AG04449 (cell line): ENCODE data around the gene RCVRN.

Experiments used
- CTCF ChIA-PET: fragments of 350-600 bp; formaldehyde crosslinking; extraction: SDS; loops from one replicate; lab custom pipeline; 2021; ENCODE audit warnings: antibody characterized with exemption; lab: Yijun Ruan, JAX
- POLR2A ChIA-PET: fragments of 400-600, 350-600 bp; formaldehyde crosslinking; extraction: SDS; loops from one replicate; lab custom pipeline; 2020; ENCODE audit warnings: antibody characterized with exemption, inconsistent platforms; lab: Yijun Ruan, JAX
- DNase-seq: peaks from one replicate; pipeline ENCODE4 v3.0.0-alpha.2; 2010; ENCODE audit warnings: low read depth, low spot score
- H3K4me3 ChIP-seq: 2 replicates; pipeline ENCODE4 v1.5.1; 2011; ENCODE audit warnings: low read depth, mild to moderate bottlenecking, control low read depth, low read length
- CTCF ChIP-seq: IDR thresholded peaks from one replicate; pipeline ENCODE4 v1.5.1; 2011; ENCODE audit warnings: mild to moderate bottlenecking, moderate library complexity, low read length, control low read depth, inconsistent platforms; ENCODE audit not compliant: insufficient read depth; ENCODE audit errors: missing control alignments

RCVRN gene

GRCh38 chr17:9898812-9899211 lies 6.3 kb downstream of the RCVRN start:
- no peak overlapping the region for H3K4me3 ChIP-seq
- DNase-seq, result no peak
- ChIA-PET CTCF (interaction anchor here (1.1 to 1.4 kb wide), 3 partner anchors 10 to 27 kb away, joined by 3 to 4 read pairs (median 3); no protein-coding TSS in a partner anchor), POLR2A (no interaction called here)
- TF ChIP-seq CTCF, result no peak

- H3K4me3 ChIP-seq, result no peak overlapping the region
- no peak for TF ChIP-seq CTCF
- no peak for DNase-seq
- CTCF ChIA-PET, result interaction anchor here (1.2 kb wide), 1 partner anchor 11 kb away, joined by 3 read pairs; no protein-coding TSS in a partner anchor
- POLR2A ChIA-PET, result no interaction called here
Observed at GRCh38 chr17:9897372-9897968, 7.6 kb downstream of the RCVRN start.

- TF ChIP-seq CTCF, result no peak
- no peak for DNase-seq
- ChIA-PET CTCF (interaction anchor here (0.6 kb wide), 1 partner anchor 83 kb away, joined by 3 read pairs; no protein-coding TSS in a partner anchor), POLR2A (no interaction called here)
- no peak overlapping the region for H3K4me3 ChIP-seq
Observed at GRCh38 chr17:9895923-9896322, 9.1 kb downstream of the RCVRN start.

- no peak for TF ChIP-seq CTCF
- POLR2A ChIA-PET, result no interaction called here
- CTCF ChIA-PET, result no interaction called here
- DNase-seq, result no peak
- no peak overlapping the region for H3K4me3 ChIP-seq
Observed at GRCh38 chr17:9894231-9894630, 10.8 kb downstream of the RCVRN start.

GRCh38 chr17:9893411-9894012 lies 11.6 kb downstream of the RCVRN start:
- ChIA-PET CTCF (no interaction called here), POLR2A (no interaction called here)

More at GRCh38 chr17:9893411-9894012, 11.6 kb downstream of the RCVRN start:
- DNase-seq, result no peak
- TF ChIP-seq CTCF, result no peak
- no peak overlapping the region for H3K4me3 ChIP-seq
